LNCAP (cell line): Measurements from ENCODE around the gene UBTD2.

Source experiments
- TF ChIP-seq, protein P1 (sequence below): fragments of 450-650 bp; IDR thresholded peaks from 2 replicates; pipeline ENCODE4 v1.5.1; 2017; ENCODE audit warnings: mild to moderate bottlenecking

The UBTD2 gene

DNA sequence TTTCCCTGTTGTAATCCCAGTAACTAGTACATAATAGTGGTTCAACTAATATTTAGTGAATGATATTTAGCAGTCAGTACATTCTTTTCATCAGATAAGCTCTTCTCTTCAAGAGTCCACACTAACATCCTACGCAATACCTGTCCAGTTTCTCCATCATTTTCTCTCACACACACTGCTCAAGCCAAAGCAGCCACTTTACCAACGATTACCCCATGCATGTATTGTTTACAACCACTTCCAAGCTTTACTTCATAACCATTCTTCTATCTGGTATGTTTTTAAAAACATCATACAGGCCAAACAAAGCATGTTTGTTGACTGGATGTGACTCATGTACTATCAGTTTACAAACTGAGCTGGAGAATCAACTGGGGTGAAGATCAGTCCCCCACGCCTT lies 7.3 kb downstream of the UBTD2 start:
- TF ChIP-seq, protein P1, sequence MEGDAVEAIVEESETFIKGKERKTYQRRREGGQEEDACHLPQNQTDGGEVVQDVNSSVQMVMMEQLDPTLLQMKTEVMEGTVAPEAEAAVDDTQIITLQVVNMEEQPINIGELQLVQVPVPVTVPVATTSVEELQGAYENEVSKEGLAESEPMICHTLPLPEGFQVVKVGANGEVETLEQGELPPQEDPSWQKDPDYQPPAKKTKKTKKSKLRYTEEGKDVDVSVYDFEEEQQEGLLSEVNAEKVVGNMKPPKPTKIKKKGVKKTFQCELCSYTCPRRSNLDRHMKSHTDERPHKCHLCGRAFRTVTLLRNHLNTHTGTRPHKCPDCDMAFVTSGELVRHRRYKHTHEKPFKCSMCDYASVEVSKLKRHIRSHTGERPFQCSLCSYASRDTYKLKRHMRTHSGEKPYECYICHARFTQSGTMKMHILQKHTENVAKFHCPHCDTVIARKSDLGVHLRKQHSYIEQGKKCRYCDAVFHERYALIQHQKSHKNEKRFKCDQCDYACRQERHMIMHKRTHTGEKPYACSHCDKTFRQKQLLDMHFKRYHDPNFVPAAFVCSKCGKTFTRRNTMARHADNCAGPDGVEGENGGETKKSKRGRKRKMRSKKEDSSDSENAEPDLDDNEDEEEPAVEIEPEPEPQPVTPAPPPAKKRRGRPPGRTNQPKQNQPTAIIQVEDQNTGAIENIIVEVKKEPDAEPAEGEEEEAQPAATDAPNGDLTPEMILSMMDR = no peak

DNA sequence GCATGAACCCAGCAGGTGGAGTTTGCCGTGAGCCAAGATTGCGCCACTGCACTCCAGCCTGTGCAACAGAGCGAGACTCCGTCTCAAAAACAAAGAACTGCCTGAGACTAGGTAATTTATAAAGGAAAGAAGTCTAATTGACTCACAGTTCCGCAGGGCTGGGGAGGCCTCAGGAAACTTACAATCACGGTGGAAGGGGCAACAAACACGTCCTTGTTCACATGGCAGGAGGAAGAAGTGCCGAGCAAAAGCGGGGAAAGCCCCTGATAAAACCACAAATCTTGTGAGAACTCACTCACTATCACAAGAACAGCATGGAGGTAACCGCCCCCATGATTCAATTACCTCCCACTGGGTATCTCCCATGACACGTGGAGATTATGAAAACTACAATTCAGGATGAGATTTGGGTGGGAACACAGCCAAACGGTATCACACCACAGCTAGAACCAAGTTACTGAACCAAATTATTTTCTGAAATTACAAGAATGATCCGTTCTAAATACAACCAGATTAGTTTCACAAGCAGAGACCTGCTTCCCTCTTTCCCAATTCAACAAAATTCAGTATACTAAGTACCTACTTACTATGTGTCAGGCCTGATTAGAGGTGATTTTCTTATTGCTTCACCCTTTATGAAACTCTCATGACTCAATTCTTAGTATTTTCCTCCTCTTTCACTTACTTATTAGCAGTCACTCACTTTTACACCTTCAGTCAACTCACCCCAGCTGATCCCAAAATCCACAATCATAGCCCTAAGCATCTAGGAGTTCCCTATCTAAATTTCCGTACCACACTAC lies 8.4 kb downstream of the UBTD2 start:
- TF ChIP-seq, protein P1 = no peak

DNA sequence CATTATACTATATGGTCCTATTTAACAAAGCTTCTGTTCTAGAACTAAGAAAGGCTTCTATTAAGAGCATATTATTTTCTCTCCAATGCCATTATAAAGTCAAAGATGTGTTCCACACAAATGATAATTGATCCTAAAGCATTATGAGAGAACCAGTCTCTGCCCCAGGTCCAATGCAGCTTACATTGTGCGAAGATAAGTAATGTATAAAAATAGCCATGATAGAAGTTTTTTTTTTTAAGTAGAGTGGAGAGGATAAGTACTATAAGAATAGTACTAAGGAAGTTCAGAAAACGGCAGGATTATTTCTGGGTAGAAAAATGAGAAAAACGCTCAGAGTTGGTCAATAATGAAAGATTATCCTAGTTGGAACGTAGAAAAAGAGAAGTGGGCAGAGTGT lies 15.6 kb downstream of the UBTD2 start:
- TF ChIP-seq, protein P1 = no peak

DNA sequence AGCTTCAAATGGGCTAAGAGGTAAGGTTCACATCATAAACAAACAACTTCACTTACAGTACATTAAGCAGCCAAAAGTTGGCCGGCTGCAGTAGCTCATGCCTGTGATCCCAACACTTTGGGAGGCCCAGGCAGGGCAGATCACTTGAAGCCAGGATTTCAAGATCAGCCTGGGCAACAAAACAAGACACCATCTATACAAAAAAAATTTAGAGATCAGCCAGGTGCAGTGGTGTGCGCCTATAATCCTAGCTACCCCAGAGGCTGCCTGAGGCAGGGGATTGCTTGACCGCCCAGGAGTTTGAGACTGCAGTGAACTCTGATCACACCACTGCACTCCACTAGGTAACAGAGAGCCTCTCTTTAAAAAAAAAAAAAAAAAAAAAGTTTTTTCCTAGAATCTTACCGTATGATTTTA lies 16.9 kb downstream of the UBTD2 start:
- TF ChIP-seq, protein P1 = no peak

DNA sequence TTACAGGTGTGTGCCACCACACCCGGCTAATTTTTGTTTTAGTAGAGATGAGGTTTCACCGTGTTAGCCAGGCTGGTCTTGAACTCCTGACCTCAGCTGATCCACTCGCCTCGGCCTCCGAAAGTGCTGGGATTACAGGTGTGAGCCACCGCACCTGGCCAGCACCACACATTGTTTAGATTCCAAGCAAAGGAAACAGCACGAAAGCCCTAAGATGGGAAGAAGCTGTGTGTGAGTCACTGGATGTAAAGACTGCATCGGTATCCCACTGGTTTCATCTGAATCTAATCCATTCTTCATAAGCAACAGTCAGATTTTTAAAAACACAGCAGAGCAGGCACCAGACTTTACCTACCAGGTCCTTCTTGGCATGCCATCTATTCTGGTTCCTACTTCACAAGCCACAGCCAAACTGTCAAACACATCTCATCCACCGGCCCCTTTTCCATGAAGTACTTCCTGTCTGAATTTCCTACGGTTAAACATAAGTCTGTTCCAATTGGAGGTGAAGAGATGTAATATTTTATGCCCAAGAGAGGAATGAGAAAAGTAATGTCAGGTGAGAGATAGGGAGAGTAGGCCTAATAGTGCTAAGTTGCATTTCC lies 17.4 kb downstream of the UBTD2 start:
- TF ChIP-seq, protein P1 = no peak

DNA sequence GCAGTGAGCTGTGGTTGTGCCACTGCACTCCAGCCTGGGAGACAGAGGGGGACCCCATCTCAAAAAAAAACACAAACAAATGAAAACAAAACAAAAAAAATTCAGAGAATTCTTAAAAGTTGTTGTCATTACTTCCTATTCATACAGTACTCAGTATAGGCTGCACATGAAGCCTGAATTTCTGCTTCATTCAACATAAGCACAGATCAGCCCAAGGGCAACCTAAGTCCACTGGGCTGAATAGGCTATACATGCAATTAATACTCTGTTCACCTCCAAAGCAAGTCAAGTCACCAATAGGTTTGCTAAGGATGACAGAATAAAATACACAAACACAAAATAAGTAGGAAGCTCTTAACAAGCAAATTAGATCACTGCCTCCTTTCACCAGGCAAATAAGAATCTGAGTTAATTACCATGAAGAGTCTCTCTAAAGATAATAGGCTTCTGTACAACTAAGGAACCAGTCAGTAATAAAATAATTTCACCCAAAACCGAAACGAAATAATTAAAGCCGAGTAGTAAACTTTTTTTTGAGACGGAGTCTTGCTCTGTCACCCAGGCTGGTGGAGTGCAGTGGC lies 18.7 kb downstream of the UBTD2 start:
- TF ChIP-seq, protein P1 = no peak

DNA sequence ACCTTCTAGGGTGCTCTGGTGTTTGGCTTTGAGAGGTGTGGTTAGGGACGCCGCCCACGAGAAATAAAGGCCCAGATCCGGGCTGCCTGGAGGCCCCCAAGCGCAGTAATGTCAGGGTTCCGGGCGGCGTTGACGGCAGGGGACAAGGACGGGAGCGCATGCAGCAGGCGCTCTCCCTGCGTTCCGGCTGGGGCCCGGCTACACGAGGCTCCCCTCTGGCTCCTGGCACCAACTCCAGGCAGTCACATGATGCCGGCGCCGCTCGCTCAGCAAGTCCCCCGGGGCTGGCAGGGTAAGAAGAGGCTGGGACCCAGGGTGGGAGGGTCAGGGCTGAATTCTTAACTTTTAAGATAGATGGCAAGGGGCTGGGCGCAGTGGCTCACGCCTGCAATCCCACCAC lies 28.1 kb downstream of the UBTD2 start:
- TF ChIP-seq, protein P1 = no peak
